Vagina (tissue), 2 donors: Measurements from ENCODE around the gene IMMT.

ENCODE experiments used
- CTCF ChIP-seq, 3 experiments: fragments of 450-650 bp in 2 of 3; fragments of 200-600 bp in 1 of 3; sonication (generic) in 1 of 3; IDR thresholded peaks; one replicate each; pipeline ENCODE4 v1.5.1; 2017 to 2019; ENCODE audit warnings: antibody characterized with exemption in 3 of 3, mild to moderate bottlenecking in 2 of 3, moderate library complexity in 2 of 3
- POLR2A ChIP-seq, 2 donors: fragments of 450-650 bp; IDR thresholded peaks; one replicate each; pipeline ENCODE4 v1.6.1; 2017; ENCODE audit warnings: antibody characterized with exemption in 2 of 2, mild to moderate bottlenecking in 2 of 2, moderate library complexity in 2 of 2
- POLR2AphosphoS5 ChIP-seq, 2 donors: sonication (generic); formaldehyde crosslinking; IDR thresholded peaks; one replicate each; pipeline ENCODE4 v1.9.0; 2017; ENCODE audit warnings: antibody characterized with exemption in 2 of 2, mild to moderate bottlenecking in 2 of 2, low read depth in 1 of 2; ENCODE audit not compliant: insufficient read depth in 1 of 2

GRCh38 chr2:86243950-86244733 lies 48.9 kb upstream of the IMMT start:
- no peak for TF ChIP-seq CTCF (IDR thresholded peaks at IDR 0.05)
- TF ChIP-seq POLR2AphosphoS5 (IDR thresholded peaks at IDR 0.05; ENCODE audit: insufficient read depth in 1 of 2, low read depth in 1 of 2), result no peak
- no peak for TF ChIP-seq POLR2A (IDR thresholded peaks at IDR 0.05)
